Esophagus (tissue), 2 donors: ENCODE results near the gene SLC38A11. TPM values are rescaled to one million over a fixed set of nuclear protein-coding genes. Genes with fewer than 3 reads are reported as not detected.

Experiments
- H3K27ac ChIP-seq, 2 donors: one replicate each; pipeline ENCODE4 v1.5.1; 2013; ENCODE audit warnings: low read depth in 2 of 2, mild to moderate bottlenecking in 2 of 2, inconsistent platforms in 1 of 2, low read length in 1 of 2, moderate library complexity in 1 of 2
- H3K27me3 ChIP-seq, 2 donors: one replicate each; pipeline ENCODE4 v1.6.1; 2013; ENCODE audit warnings: low read length in 2 of 2, control low read depth in 1 of 2, mild to moderate bottlenecking in 1 of 2; ENCODE audit not compliant: insufficient read depth in 2 of 2, control insufficient read depth in 1 of 2
- H3K36me3 ChIP-seq, 2 donors: one replicate each; pipeline ENCODE4 v1.6.1; 2013; ENCODE audit warnings: low read length in 1 of 2; ENCODE audit not compliant: control insufficient read depth in 2 of 2, insufficient read depth in 2 of 2
- H3K4me1 ChIP-seq, 2 donors: one replicate each; pipeline ENCODE4 v1.6.1; 2013; ENCODE audit warnings: low read length in 1 of 2; ENCODE audit not compliant: control insufficient read depth in 2 of 2, insufficient read depth in 2 of 2
- H3K4me3 ChIP-seq, 2 donors: one replicate each; pipeline ENCODE4 v1.5.1; 2013; ENCODE audit warnings: low read length in 2 of 2, mild to moderate bottlenecking in 2 of 2, low read depth in 1 of 2, moderate library complexity in 1 of 2
- H3K9me3 ChIP-seq, 2 donors: one replicate each; pipeline ENCODE4 v1.6.1; 2013; ENCODE audit warnings: mild to moderate bottlenecking in 2 of 2, low read depth in 1 of 2, low read length in 1 of 2, moderate library complexity in 1 of 2; ENCODE audit not compliant: control insufficient read depth in 2 of 2, insufficient read depth in 1 of 2
- WGBS, 2 donors: extraction: QIAGEN DNeasy Blood & Tissue Kit; methylation state at CpG; one replicate each; pipeline ENCODE4 v1.1.7; 2013; 5-methylcytosine and 5-hydroxymethylcytosine counted together
- polyA plus RNA-seq, 2 donors: library from polyadenylated mRNA; stranded (reverse); fragments of 200-250 nt; gene quantifications; one replicate each; pipeline ENCODE4 v1.2.3, GENCODE V29; 2013
- donor health status: healthy with polysubstance abuse.
- donor health status: Bipolar disorder and iron deficiency.

SLC38A11 gene
- polyA plus RNA-seq, 2 donors, result 0.21 to 0.41 TPM

GRCh38 chr2:164850235-164850634, 105.1 kb downstream of the SLC38A11 start:
- 62 to 70% methylated on average over 4 of the region's 4 CpGs for WGBS, 2 donors
- Histone ChIP-seq H3K27me3 (no peaks in the 10 kb centered on the region), H3K36me3 (no peaks in the 10 kb centered on the region), H3K27ac (no peak overlapping the region), H3K4me3 (no peak overlapping the region), H3K9me3 (no peaks in the 10 kb centered on the region), H3K4me1 (no peaks in the 10 kb centered on the region)

- Histone ChIP-seq H3K9me3 (no peaks in the 10 kb centered on the region), H3K27ac (no peak overlapping the region), H3K27me3 (no peaks in the 10 kb centered on the region), H3K36me3 (no peaks in the 10 kb centered on the region), H3K4me1 (no peaks in the 10 kb centered on the region), H3K4me3 (no peak overlapping the region)
- WGBS, 2 donors, result 42 to 80% methylated on average over 1 of the region's 1 CpG
Measured at GRCh38 chr2:164849506-164849905, 105.8 kb downstream of the SLC38A11 start.

- Histone ChIP-seq H3K36me3 (no peaks in the 10 kb centered on the region), H3K4me3 (no peak overlapping the region), H3K9me3 (no peaks in the 10 kb centered on the region), H3K4me1 (no peaks in the 10 kb centered on the region), H3K27me3 (no peaks in the 10 kb centered on the region), H3K27ac (peak overlapping the region; percentile 59 to 68)
- 39 to 49% methylated on average over 2 of the region's 2 CpGs for WGBS, 2 donors
Measured at GRCh38 chr2:164847981-164848741, 107.2 kb downstream of the SLC38A11 start.

GRCh38 chr2:164847291-164847690, 108.0 kb downstream of the SLC38A11 start:
- Histone ChIP-seq H3K4me3 (no peak overlapping the region), H3K4me1 (no peaks in the 10 kb centered on the region)

GRCh38 chr2:164846276-164846675, 109.0 kb downstream of the SLC38A11 start:
- H3K4me3 ChIP-seq, result no peak overlapping the region
- H3K4me1 ChIP-seq, result no peaks in the 10 kb centered on the region
- no peak overlapping the region for H3K27ac ChIP-seq
- H3K9me3 ChIP-seq, result no peaks in the 10 kb centered on the region
- 89 to 95% methylated on average over 2 of the region's 2 CpGs for WGBS, 2 donors
- H3K27me3 ChIP-seq, result no peaks in the 10 kb centered on the region
- no peaks in the 10 kb centered on the region for H3K36me3 ChIP-seq

More at GRCh38 chr2:164847291-164847690, 108.0 kb downstream of the SLC38A11 start:
- 48 to 57% methylated on average over 4 of the region's 4 CpGs for WGBS, 2 donors
- Histone ChIP-seq H3K36me3 (no peaks in the 10 kb centered on the region), H3K27ac (no peak overlapping the region), H3K9me3 (no peaks in the 10 kb centered on the region), H3K27me3 (no peaks in the 10 kb centered on the region)

Other genes with a start within 250 kb of the SLC38A11 start
- gene COBLL1, start 113.7 kb downstream of the SLC38A11 start, polyA plus RNA-seq, result 10 to 100 TPM; 18.0 to 27.9 TPM
- gene SCN3A, start 248.5 kb upstream of the SLC38A11 start, polyA plus RNA-seq, result under 1 TPM; 0.04 to 0.06 TPM